LNCAP (cell line): Measurements from ENCODE around the gene DNAJB13.

Experiments used
- CTCF ChIP-seq: fragments of 450-650 bp; IDR thresholded peaks from 2 replicates; pipeline ENCODE4 v1.5.1; 2017; ENCODE audit warnings: mild to moderate bottlenecking

The DNAJB13 gene

GRCh38 chr11:73921180-73921579 is 29.6 kb upstream of the DNAJB13 start:
- TF ChIP-seq CTCF, result no peak

- TF ChIP-seq CTCF, result no peak
Observed at GRCh38 chr11:73929388-73929787, 21.4 kb upstream of the DNAJB13 start.

- TF ChIP-seq CTCF, result peak; percentile 51; the same call in 1 of the 2 replicates
Observed at GRCh38 chr11:73931039-73931645, 19.7 kb upstream of the DNAJB13 start.

- TF ChIP-seq CTCF, result no peak
Observed at GRCh38 chr11:73931951-73932350, 18.9 kb upstream of the DNAJB13 start.

GRCh38 chr11:73932781-73933180 is 18.0 kb upstream of the DNAJB13 start:
- no peak for TF ChIP-seq CTCF

- no peak for TF ChIP-seq CTCF
Observed at GRCh38 chr11:73939096-73939495, 11.7 kb upstream of the DNAJB13 start.

- no peak for TF ChIP-seq CTCF
Observed at GRCh38 chr11:73940801-73941570, 9.8 kb upstream of the DNAJB13 start.
